ENCODE data around the gene ARL4C. TPM values are rescaled to one million over a fixed set of nuclear protein-coding genes. Genes with fewer than 3 reads are reported as not detected.

The ARL4C gene
- total and polyA plus RNA-seq, 8 donors, result 3.6 to 14.2 (median 9.9) TPM

DNA sequence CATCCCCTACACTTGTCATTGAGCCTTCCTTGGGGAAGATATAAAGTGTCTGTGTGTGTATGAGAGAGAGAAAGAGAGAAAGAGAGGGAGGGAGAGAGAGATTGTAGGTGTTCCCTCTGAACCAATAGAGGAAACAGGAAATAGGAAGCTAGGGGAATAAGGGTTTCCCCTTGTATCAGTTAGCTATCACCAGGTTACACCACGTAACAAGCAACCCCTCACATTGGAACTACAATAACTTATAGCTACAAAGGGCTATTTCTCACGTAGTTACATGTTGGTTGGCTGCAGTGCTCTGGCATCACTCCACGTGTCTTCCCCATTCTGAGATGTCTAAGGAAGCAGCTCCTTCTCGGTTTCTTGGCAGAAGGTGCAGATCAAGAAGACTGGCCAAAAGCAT lies 41.0 kb upstream of the ARL4C start:
- Histone ChIP-seq H3K9me3 (peaks cover 0 to 23% (median 11%) of the 10 kb centered on the region in 4 donors), H3K4me1 (no peaks in the 10 kb centered on the region), H3K36me3 (no peaks in the 10 kb centered on the region), H3K27me3 (peaks cover 0 to 29% (median 0%) of the 10 kb centered on the region in 3 donors), H3K27ac (no peak overlapping the region), H3K4me3 (no peak overlapping the region)
- intact Hi-C loops (cut with DNase I; ENCODE audit: low total_unique reads), result no loop called here
- DNase-seq, result no peak
- 68 to 77% (median 71%) methylated on average over 4 of the region's 4 CpGs for WGBS, 5 donors
- TF ChIP-seq POLR2A (IDR thresholded peaks at IDR 0.05) (no peak), POLR2AphosphoS5 (IDR thresholded peaks at IDR 0.05) (no peak), EP300 (IDR thresholded peaks at IDR 0.05) (no peak)
- TF ChIP-seq, protein P1, sequence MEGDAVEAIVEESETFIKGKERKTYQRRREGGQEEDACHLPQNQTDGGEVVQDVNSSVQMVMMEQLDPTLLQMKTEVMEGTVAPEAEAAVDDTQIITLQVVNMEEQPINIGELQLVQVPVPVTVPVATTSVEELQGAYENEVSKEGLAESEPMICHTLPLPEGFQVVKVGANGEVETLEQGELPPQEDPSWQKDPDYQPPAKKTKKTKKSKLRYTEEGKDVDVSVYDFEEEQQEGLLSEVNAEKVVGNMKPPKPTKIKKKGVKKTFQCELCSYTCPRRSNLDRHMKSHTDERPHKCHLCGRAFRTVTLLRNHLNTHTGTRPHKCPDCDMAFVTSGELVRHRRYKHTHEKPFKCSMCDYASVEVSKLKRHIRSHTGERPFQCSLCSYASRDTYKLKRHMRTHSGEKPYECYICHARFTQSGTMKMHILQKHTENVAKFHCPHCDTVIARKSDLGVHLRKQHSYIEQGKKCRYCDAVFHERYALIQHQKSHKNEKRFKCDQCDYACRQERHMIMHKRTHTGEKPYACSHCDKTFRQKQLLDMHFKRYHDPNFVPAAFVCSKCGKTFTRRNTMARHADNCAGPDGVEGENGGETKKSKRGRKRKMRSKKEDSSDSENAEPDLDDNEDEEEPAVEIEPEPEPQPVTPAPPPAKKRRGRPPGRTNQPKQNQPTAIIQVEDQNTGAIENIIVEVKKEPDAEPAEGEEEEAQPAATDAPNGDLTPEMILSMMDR (IDR thresholded peaks at IDR 0.05), result no peak

DNA sequence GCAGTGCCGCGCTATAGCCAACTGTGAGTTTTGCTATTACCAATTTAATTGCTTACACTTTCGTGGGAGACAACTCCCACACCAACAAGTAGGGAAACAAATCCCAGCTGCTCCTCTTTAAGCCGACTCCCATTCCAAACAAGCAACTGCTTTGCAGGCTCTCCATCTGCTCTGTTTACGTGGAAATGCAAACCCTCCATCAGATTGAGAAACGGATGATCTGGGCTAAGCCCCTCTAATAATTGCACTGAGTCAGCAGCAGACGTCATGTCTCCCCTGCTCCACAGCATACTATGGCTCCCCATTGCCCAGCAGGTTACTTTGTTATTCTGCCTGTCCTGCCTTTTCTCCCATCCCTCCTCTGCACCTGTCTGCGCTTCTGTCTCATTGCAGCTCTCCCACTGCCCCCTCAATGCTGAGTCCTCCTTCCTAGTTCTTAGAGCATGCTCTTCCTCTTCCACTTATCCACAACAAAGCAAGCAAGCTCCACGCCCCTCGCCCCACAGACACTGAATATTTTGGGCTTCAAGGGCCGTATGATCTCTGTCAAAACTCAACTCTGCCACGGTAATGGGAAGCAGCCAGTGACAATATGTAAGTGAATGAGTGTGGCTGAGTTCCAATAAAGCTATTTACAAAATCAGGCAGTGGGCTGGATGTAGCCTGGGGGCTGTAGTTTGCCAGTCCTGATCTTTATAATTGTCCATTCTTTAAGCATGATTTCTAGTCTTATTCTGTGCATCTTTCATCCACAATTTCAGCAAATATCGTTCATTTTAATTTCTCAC lies 39.5 kb upstream of the ARL4C start:
- Histone ChIP-seq H3K27ac (no peak overlapping the region), H3K36me3 (no peaks in the 10 kb centered on the region), H3K9me3 (peaks cover 0 to 25% (median 11%) of the 10 kb centered on the region in 4 donors), H3K27me3 (peaks cover 0 to 37% (median 0%) of the 10 kb centered on the region in 3 donors), H3K4me1 (no peaks in the 10 kb centered on the region), H3K4me3 (no peak overlapping the region)
- DNase-seq, result peak in 1 of 2 donors; percentile 31
- intact Hi-C loops (cut with DNase I; ENCODE audit: low total_unique reads), result no loop called here
- WGBS, 5 donors, result 45 to 56% (median 49%) methylated on average over 13 of the region's 13 CpGs
- TF ChIP-seq EP300 (IDR thresholded peaks at IDR 0.05) (no peak), POLR2AphosphoS5 (IDR thresholded peaks at IDR 0.05) (no peak), POLR2A (IDR thresholded peaks at IDR 0.05) (no peak)
- TF ChIP-seq, protein P1 (IDR thresholded peaks at IDR 0.05), result no peak

DNA sequence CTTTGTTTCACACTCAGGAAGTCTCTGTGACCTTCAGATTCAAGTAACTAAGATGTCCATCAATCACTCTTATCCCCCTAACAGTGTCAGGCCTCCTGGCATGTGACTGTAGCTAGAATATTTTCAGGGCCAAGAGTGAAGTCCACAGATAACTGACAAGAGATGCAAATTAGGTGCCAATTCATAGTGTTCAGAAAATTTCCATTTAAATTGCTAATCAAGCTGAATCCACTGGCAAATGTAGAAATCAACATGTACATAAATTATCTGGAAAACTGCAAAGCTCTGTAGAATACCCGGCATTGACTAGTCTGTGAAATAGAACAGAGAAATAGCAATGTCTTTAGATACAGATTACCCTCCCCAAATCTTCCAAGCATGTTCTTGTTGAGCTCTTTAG lies 38.6 kb upstream of the ARL4C start:
- intact Hi-C loops (cut with DNase I; ENCODE audit: low total_unique reads), result no loop called here
- no peak for DNase-seq
- Histone ChIP-seq H3K4me3 (no peak overlapping the region), H3K27ac (no peak overlapping the region), H3K27me3 (peaks cover 0 to 37% (median 0%) of the 10 kb centered on the region in 3 donors), H3K36me3 (no peaks in the 10 kb centered on the region), H3K4me1 (no peaks in the 10 kb centered on the region), H3K9me3 (peaks cover 0 to 25% (median 11%) of the 10 kb centered on the region in 4 donors)
- 80 to 94% (median 85%) methylated on average over 1 of the region's 1 CpG for WGBS, 5 donors
- TF ChIP-seq EP300 (IDR thresholded peaks at IDR 0.05) (no peak), POLR2A (IDR thresholded peaks at IDR 0.05) (no peak), POLR2AphosphoS5 (IDR thresholded peaks at IDR 0.05) (no peak)
- TF ChIP-seq, protein P1 (IDR thresholded peaks at IDR 0.05), result no peak

DNA sequence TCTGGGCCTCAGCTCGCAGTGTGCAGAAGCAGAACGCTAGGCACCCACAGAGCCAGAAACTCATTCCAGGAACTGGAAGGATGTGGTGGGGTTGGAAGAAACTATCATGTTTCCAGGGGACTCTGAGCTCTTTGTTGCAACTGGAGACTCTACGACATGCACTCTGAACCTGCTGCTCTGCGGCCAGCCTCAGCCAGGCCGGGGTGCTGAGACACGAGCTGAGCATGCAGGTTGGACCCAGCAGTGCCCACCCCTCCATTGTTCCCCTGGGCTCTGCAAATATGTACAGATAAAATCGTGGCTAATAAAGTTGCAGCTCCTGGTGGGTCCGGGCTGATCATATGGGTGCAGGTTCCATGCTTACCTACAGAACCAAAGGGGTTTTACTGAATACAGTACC lies 37.6 kb upstream of the ARL4C start:
- 60 to 73% (median 70%) methylated on average over 5 to 8 of the region's 8 CpGs for WGBS, 5 donors
- H3K4me1 ChIP-seq, result no peaks in the 10 kb centered on the region
- H3K27me3 ChIP-seq, result peaks cover 0 to 38% (median 0%) of the 10 kb centered on the region in 3 donors
- H3K36me3 ChIP-seq, result no peaks in the 10 kb centered on the region
- H3K4me3 ChIP-seq, result no peak overlapping the region
- peaks cover 0 to 23% (median 11%) of the 10 kb centered on the region in 4 donors for H3K9me3 ChIP-seq
- DNase-seq, result no peak
- H3K27ac ChIP-seq, result no peak overlapping the region
- intact Hi-C loops (cut with DNase I; ENCODE audit: low total_unique reads), result no loop called here
- no peak for TF ChIP-seq POLR2A (IDR thresholded peaks at IDR 0.05)
- no peak for TF ChIP-seq EP300 (IDR thresholded peaks at IDR 0.05)
- TF ChIP-seq, protein P1 (IDR thresholded peaks at IDR 0.05), result no peak
- no peak for TF ChIP-seq POLR2AphosphoS5 (IDR thresholded peaks at IDR 0.05)

All from stomach (tissue), 9 donors.